ENCODE measurements around the gene MGME1.

Gene MGME1

DNA sequence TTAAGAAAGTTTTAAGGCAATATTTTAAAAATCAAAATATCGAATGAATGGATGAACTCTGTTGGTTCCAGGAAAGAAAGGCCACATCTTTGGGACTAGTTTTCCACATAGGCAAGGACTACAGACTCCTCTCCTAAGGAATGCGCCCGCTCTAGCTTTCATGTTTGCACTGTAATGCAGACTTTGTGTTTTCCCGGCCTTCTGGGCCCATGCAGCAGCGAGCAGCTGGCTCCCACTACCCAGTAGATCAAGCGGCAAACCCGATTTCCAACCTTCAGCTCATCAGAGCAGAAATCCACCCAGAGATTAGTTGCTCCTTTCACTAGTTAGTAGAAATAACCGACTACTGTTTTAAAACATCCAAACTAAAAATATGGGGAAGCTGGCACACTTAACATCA lies 61.2 kb downstream of the MGME1 start:
- no peak for DNase-seq

DNA sequence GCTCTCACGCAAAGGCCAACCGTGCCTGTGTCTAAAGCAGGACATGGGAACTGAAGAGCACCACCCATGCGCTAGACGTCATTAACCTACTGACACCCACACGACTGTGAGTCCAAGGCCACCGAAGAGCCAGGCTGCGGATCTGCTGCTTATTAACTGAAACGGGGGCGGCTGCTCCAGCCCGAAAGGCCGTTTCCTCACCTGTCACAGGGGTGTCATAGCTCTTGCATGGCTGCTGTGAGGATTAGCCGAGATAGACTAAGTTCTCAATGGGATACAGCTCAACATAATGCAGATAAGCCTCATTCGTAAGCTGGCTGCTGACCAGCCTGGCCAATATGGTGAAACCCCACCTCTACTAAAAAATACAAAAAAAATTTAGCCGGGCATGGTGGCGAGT lies 62.2 kb downstream of the MGME1 start:
- DNase-seq: no peak

DNA sequence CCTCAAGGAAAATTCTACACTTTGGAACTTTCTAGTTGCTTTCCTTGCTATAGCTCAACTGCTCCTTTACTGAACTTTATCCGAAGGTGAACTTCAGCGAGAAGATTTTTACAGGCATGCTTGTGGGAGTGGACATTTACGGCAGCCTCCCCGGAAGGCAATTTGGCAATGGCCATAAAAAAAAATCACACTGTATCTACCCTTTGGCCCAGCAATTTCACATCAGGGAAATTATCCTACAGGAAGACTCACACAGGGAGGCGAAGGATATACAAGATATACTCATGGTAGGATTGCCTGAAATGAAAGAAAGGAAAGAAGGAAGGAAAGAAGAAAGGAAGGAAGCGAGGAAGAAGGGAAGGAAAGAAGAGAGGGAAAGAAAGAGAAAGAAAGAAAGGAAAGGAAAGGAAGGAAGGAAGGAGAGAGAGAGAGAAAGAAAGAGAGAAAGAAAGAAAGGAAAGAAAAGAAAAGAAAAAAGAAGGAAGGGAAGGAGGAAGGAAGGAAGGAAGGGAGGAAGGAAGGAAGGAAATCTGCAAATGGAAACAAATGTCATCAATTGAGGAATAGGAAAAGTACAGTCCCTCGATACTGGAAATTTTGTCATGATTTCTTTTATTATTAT lies 63.2 kb downstream of the MGME1 start:
- DNase-seq: no peak

DNA sequence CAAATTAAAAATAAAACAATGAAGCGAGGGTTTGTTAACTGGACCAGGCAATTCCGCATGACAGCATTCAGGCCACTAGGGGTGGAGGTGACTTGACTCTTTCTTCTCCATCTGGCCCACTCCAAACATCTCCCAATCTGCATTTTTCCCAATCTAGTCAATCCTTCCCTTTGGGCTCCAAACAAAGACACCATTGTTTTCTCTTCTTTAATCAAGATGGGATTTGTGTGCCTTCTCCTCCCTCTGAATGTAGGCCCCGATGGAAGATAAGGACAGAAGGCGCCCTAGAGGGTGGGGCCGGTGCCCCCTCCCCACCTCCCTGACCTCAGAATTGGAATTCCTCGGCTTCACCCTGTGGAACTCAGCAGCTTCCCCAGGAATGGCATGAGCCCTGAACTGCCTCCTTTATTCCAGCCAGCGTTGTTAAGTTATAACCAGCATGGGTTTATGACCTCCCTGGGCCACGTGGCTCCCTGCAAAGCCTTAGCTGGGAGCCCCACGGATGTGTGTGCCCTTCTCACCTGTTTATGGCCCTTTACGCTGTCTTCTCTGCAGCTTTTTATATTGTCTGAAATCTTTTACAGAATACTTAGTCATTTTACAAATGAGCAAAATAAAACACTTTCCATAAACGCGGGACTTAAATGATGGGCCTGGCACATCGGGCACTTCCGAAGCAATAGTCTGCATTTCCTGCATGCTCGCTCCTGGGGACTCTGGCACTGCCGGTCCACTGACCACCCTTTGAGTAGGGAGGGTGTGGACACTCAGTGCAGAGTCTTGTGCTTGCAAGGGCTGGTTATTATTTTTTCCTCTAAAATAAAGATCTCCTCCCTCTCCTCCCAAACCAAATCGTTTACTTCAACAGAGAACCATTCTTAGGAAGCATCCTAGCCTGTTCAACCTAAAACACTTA lies 64.4 kb downstream of the MGME1 start:
- no peak for DNase-seq

DNA sequence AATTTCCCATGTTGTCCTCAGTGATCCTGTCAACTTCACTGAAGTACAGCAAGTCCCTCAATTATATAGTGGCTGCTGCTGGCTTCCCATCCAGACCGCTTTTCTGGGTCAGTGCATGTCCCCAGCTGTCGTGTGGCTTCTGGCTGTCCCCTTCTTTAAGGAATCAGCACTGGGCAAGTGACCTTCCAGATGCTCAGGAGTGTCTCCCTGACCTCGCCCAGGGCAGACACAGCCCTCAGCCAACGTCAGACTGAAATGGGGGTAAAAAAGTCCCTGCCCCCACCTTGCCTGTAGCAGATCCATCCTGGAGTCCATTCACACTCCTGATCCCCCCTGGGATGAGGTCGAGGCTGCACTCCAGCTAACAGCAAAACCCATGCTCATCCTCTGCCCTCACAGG lies 65.2 kb downstream of the MGME1 start:
- no peak for DNase-seq

DNA sequence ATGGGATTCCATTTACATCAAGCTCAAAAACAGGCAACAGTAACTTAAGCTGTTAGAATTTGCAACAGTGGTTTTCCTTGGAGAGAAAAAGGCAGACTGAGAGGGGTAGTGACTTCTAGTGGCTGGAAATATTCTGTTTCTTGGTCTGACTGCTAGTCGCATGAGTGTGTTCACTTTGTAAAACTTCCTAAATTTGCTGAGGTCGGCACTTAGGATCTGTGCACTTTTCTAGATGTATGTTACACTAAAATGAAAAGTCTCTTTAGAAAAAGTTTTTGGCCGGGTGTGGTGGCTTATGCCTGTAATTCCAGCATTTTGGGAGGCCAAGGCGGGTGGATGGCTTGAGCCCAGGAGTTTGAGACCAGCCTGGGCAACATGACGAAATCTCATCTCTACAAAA lies 70.2 kb downstream of the MGME1 start:
- DNase-seq: no peak

Measured in NCI-H774 (cell line).